GM04504 (cell line): ENCODE results near the gene ZSWIM3.
"Not testable (repeated sequence)": the region's sequence is repeated elsewhere in the genome, so short reads cannot be mapped to it uniquely, and the experiment has no call there.

Experiments
- DNase-seq: peaks from one replicate; pipeline ENCODE4 v3.0.0-alpha.2; 2012; ENCODE audit warnings: low read depth

ZSWIM3 gene

GRCh38 chr20:45890985-45891983 lies 33.9 kb downstream of the ZSWIM3 start, which contains the start of the genes CTSA and NEURL2:
TSS of gene CTSA (plus strand) at chr20:45891335. CDS start at chr20:45891569, 234 bp downstream.
TSS of gene NEURL2 (minus strand) at chr20:45891208. CDS start at chr20:45890991, 217 bp downstream.
- peak; percentile 82 for DNase-seq

- DNase-seq, result no peak
Measured at GRCh38 chr20:45892049-45892825, 34.8 kb downstream of the ZSWIM3 start.

DNA sequence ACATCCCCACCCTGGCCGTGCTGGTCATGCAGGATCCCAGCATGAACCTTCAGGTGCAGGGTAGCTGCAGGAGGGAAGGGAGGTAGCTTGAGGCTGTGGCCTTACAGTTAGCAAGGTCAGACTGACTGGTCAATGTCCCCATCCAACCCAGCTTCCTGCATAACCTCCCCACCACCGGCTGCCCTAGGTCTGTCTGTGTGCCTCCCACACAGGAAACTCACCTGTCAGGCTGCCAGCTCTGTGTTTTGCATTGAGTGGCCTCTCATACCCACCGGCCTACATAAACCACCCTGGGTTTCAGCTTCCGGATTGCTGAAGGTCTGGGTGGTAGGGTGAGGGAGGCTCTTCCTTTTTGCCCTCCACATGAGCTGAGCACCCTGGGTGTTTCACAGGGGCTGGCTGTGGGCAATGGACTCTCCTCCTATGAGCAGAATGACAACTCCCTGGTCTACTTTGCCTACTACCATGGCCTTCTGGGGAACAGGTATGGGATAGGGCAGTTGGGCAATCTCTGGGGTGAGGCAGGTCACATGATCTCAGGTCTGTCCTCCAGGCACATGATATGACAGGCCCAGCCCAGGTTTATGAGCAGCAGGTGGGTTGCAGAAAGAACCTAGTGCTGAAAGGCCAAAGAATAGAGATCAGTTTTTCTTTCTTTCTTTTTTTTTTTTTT lies 35.5 kb downstream of the ZSWIM3 start:
- no peak for DNase-seq

- DNase-seq, result no peak
Measured at GRCh38 chr20:45893831-45894230, 36.4 kb downstream of the ZSWIM3 start.

GRCh38 chr20:45894797-45895196 lies 37.4 kb downstream of the ZSWIM3 start:
- DNase-seq, result no peak

GRCh38 chr20:45896641-45897161 lies 39.3 kb downstream of the ZSWIM3 start:
- DNase-seq, result no peak

GRCh38 chr20:45897289-45897688 lies 39.9 kb downstream of the ZSWIM3 start:
- no peak for DNase-seq

DNA sequence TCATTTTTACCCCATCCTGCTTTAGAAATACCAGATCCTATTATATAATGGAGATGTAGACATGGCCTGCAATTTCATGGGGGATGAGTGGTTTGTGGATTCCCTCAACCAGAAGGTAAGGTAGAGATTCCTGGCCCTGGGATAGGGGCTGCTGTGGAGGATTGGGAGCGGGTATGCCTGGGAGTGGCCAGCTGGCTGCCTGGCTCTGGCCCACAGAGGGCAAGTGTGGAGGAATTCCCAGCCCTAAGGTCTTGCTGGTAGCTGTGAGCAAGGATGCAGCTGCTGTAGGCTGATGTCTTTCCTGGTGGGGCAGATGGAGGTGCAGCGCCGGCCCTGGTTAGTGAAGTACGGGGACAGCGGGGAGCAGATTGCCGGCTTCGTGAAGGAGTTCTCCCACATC lies 40.3 kb downstream of the ZSWIM3 start:
- DNase-seq, result no peak

- no peak for DNase-seq
Measured at GRCh38 chr20:45898285-45898684, 40.9 kb downstream of the ZSWIM3 start.

GRCh38 chr20:45899046-45899835 lies 41.8 kb downstream of the ZSWIM3 start:
- no peak for DNase-seq

DNA sequence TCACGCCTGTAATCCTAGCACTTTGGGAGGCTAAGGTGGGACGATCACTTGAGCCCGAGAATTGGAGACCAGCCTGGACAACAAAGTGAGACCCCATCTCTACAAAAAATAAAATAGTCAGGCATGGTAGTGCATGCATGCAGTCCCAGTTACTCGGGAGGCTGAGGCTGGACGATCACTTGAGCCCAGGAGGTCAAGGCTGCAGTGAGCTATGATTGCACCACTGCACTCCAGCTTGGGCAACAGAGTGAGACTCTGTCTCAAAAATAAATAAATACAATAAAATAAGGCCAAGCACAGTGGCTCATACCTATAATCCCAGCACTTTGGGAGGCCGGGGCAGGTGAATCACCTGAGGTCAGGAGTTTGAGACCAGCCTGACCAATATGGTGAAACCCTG lies 43.9 kb downstream of the ZSWIM3 start:
- DNase-seq, result not testable (repeated sequence)

- DNase-seq, result no peak
Measured at GRCh38 chr20:45902199-45902701, 44.8 kb downstream of the ZSWIM3 start.

GRCh38 chr20:45904583-45905504 lies 47.4 kb downstream of the ZSWIM3 start:
- no peak for DNase-seq

GRCh38 chr20:45905505-45906079 lies 48.2 kb downstream of the ZSWIM3 start:
- DNase-seq, result peak; percentile 65

DNA sequence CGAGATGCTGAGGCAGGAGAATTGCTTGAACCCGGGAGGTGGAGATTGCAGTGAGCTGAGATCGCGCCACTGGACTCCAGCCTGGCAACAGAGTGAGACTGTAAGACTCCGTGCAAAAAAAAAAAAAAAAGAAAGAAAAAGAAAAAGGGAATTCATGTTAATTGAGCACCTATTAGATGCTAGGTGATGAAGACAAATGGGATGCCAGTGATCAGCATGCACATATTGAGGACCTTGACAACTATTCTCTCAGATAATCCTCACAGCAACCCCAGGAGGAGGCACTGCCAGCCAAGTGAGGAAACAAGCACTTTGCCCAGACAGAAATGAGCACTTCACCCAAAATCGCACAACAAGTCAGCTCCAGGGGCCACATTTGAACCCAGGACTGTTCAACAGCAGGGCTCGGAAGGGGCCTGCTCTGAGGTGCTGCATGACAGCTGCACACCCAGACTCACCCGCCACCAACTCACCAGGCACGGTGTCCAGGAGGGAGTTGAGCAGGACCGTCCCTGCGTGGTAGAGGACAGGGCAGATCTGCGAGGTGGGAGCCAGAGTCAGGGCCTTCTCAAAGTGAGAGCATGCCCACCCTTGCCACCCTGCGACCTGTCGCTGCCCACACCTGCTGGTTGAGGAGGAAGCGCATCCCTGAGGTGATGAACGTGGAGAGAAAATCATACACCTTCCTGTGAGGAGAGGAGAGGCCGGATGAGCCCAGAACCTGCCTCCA lies 50.0 kb downstream of the ZSWIM3 start:
- no peak for DNase-seq

DNA sequence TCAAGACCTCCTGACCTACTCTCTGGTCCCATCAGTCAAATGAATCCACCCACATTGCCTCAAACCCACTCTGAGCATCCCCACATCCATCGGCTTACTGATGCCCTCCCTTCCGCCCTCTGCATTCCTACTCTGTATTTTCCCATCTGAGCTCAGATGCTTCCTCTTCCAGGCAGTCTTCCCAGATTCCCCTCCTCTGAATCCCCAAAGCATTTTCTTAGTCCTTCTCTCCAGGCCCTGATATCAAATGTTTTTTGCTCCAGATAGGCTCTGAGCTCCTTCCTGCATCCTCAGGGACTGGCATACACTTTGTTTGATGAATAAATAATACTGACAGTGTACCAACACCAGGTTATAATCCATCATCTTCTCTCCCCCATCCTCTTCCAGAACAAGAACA lies 50.7 kb downstream of the ZSWIM3 start:
- DNase-seq, result no peak

- no peak for DNase-seq
Measured at GRCh38 chr20:45909336-45909808, 52.0 kb downstream of the ZSWIM3 start.
